NCI-H2227 (cell line): Measurements from ENCODE around the gene SRSF12.
"Not testable (repeated sequence)": the region's sequence is repeated elsewhere in the genome, so short reads cannot be mapped to it uniquely, and the experiment has no call there.

Source experiments
- DNase-seq: peaks from one replicate; lab custom pipeline; 2025; ENCODE audit not compliant: unreplicated experiment; lab: John Stamatoyannopoulos, UW

SRSF12 gene

GRCh38 chr6:89073014-89073620 is 44.8 kb downstream of the SRSF12 start:
- DNase-seq: no peak

- no peak for DNase-seq
Measured at GRCh38 chr6:89071036-89071435, 46.8 kb downstream of the SRSF12 start.

GRCh38 chr6:89069536-89070163 is 48.2 kb downstream of the SRSF12 start:
- no peak for DNase-seq

GRCh38 chr6:89068695-89069094 is 49.2 kb downstream of the SRSF12 start:
- no peak for DNase-seq

GRCh38 chr6:89067796-89068195 is 50.1 kb downstream of the SRSF12 start:
- DNase-seq: no peak

- DNase-seq: no peak
Measured at GRCh38 chr6:89066940-89067646, 50.8 kb downstream of the SRSF12 start.

- not testable (repeated sequence) for DNase-seq
Measured at GRCh38 chr6:89066121-89066520, 51.8 kb downstream of the SRSF12 start.

GRCh38 chr6:89064931-89065330 is 52.9 kb downstream of the SRSF12 start:
- not testable (repeated sequence) for DNase-seq

GRCh38 chr6:89063881-89064280 is 54.0 kb downstream of the SRSF12 start:
- DNase-seq: no peak

- DNase-seq: no peak
Measured at GRCh38 chr6:89059227-89059626, 58.6 kb downstream of the SRSF12 start.

- no peak for DNase-seq
Measured at GRCh38 chr6:89058627-89059026, 59.2 kb downstream of the SRSF12 start.

- no peak for DNase-seq
Measured at GRCh38 chr6:89057759-89058158, 60.1 kb downstream of the SRSF12 start.

- DNase-seq: no peak
Measured at GRCh38 chr6:89054208-89054607, 63.7 kb downstream of the SRSF12 start.

GRCh38 chr6:89051676-89052075 is 66.2 kb downstream of the SRSF12 start:
- no peak for DNase-seq

- DNase-seq: no peak
Measured at GRCh38 chr6:89050697-89051096, 67.2 kb downstream of the SRSF12 start.

GRCh38 chr6:89050155-89050554 is 67.7 kb downstream of the SRSF12 start:
- no peak for DNase-seq

- DNase-seq: no peak
Measured at GRCh38 chr6:89048985-89049384, 68.9 kb downstream of the SRSF12 start.

- no peak for DNase-seq
Measured at GRCh38 chr6:89048288-89048923, 69.5 kb downstream of the SRSF12 start.

GRCh38 chr6:89047473-89047872 is 70.4 kb downstream of the SRSF12 start:
- no peak for DNase-seq
